SK-N-SH treated with all-trans-retinoic acid at 6 μM for 48 hours (cell line): Measurements from ENCODE around the gene MAML2.

Experiments
- ATAC-seq: fragments of 200-7000 bp; cut with Tn5 transposase; 3 replicates; pipeline ENCODE4 v1.9.1; 2020; ENCODE audit warnings: mild to moderate bottlenecking, moderate library complexity
- ARNTL ChIP-seq: fragments of 450-650 bp; formaldehyde crosslinking; IDR thresholded peaks from 2 replicates; pipeline ENCODE4 v1.5.0; 2020; ENCODE audit warnings: low read depth, mild to moderate bottlenecking, moderate library complexity, borderline replicate concordance
- BACH2 ChIP-seq: fragments of 250-450 bp; sonication (Bioruptor Pico); IDR thresholded peaks from 2 replicates; pipeline ENCODE4 v1.9.0; 2021; ENCODE audit warnings: mild to moderate bottlenecking, borderline replicate concordance
- ESRRG ChIP-seq: fragments of 250-450 bp; sonication (Bioruptor Pico); IDR thresholded peaks from 2 replicates; pipeline ENCODE4 v1.6.1; 2021; ENCODE audit warnings: mild to moderate bottlenecking
- GLIS3 ChIP-seq: fragments of 250-450 bp; sonication (Bioruptor Pico); IDR thresholded peaks from 2 replicates; pipeline ENCODE4 v1.5.0; 2020; ENCODE audit warnings: mild to moderate bottlenecking, moderate library complexity
- ISL1 ChIP-seq: fragments of 250-450 bp; sonication (Bioruptor Pico); IDR thresholded peaks from 2 replicates; pipeline ENCODE4 v2.1.2; 2022; ENCODE audit warnings: mild to moderate bottlenecking, moderate library complexity
- OSR1 ChIP-seq: fragments of 250-450 bp; sonication (Bioruptor Pico); IDR thresholded peaks from 2 replicates; pipeline ENCODE4 v1.8.0; 2022; ENCODE audit warnings: moderate library complexity, mild to moderate bottlenecking, inconsistent platforms
- PPARA ChIP-seq: fragments of 250-450 bp; sonication (Bioruptor Pico); IDR thresholded peaks from 2 replicates; pipeline ENCODE4 v1.5.0; 2020; ENCODE audit warnings: mild to moderate bottlenecking, borderline replicate concordance
- RARB ChIP-seq: fragments of 250-450 bp; sonication (Bioruptor Pico); IDR thresholded peaks from 2 replicates; pipeline ENCODE4 v1.8.0; 2021; ENCODE audit warnings: mild to moderate bottlenecking, moderate library complexity
- SNAI2 ChIP-seq: fragments of 250-450 bp; sonication (Bioruptor Pico); IDR thresholded peaks from 2 replicates; pipeline ENCODE4 v1.5.0; 2020; ENCODE audit warnings: mild to moderate bottlenecking, moderate library complexity
- TCF4 ChIP-seq: fragments of 250-450 bp; sonication (Bioruptor Pico); IDR thresholded peaks from 2 replicates; pipeline ENCODE4 v1.8.0; 2021; ENCODE audit warnings: mild to moderate bottlenecking, moderate library complexity, borderline replicate concordance
- TOX ChIP-seq: fragments of 250-450 bp; sonication (Bioruptor Pico); IDR thresholded peaks from 2 replicates; pipeline ENCODE4 v1.8.0; 2021; ENCODE audit warnings: mild to moderate bottlenecking, moderate library complexity, borderline replicate concordance
- ZC3H10 ChIP-seq: fragments of 250-450 bp; sonication (Bioruptor Pico); IDR thresholded peaks from 2 replicates; pipeline ENCODE4 v1.5.1; 2021; ENCODE audit warnings: mild to moderate bottlenecking, moderate library complexity
- ZFP3 ChIP-seq: fragments of 250-450 bp; sonication (Bioruptor Pico); IDR thresholded peaks from 2 replicates; pipeline ENCODE4 v1.5.0; 2020; ENCODE audit warnings: mild to moderate bottlenecking, moderate library complexity
- ZFP30 ChIP-seq: fragments of 450-650 bp; formaldehyde crosslinking; IDR thresholded peaks from 2 replicates; pipeline ENCODE4 v1.5.0; 2022; ENCODE audit warnings: mild to moderate bottlenecking, moderate library complexity
- ZNF70 ChIP-seq: fragments of 450-650 bp; formaldehyde crosslinking; IDR thresholded peaks from 2 replicates; pipeline ENCODE4 v1.5.0; 2020; ENCODE audit warnings: mild to moderate bottlenecking, moderate library complexity
- ZNF8 ChIP-seq: fragments of 450-650 bp; formaldehyde crosslinking; IDR thresholded peaks from 2 replicates; pipeline ENCODE4 v1.5.0; 2020; ENCODE audit warnings: mild to moderate bottlenecking, moderate library complexity
- TF ChIP-seq, protein P1 (sequence below): fragments of 250-450 bp; sonication (Bioruptor Pico); IDR thresholded peaks from 2 replicates; pipeline ENCODE4 v1.5.1; 2020; ENCODE audit warnings: low read depth, mild to moderate bottlenecking, moderate library complexity
- TF ChIP-seq, protein P2 (sequence below): fragments of 250-450 bp; sonication (Bioruptor Pico); IDR thresholded peaks from 2 replicates; pipeline ENCODE4 v1.5.0; 2020; ENCODE audit warnings: mild to moderate bottlenecking, moderate library complexity
- TF ChIP-seq, protein P3 (sequence below): fragments of 250-450 bp; sonication (Bioruptor Pico); IDR thresholded peaks from 2 replicates; pipeline ENCODE4 v1.5.1; 2021; ENCODE audit warnings: mild to moderate bottlenecking, moderate library complexity
- TF ChIP-seq, protein P4 (sequence below): fragments of 250-450 bp; sonication (Bioruptor Pico); IDR thresholded peaks from 2 replicates; pipeline ENCODE4 v1.8.0; 2021; ENCODE audit warnings: low read depth, mild to moderate bottlenecking, moderate library complexity, borderline replicate concordance
- TF ChIP-seq, protein P5 (sequence below): fragments of 250-450 bp; sonication (Bioruptor Pico); IDR thresholded peaks from 2 replicates; pipeline ENCODE4 v1.8.0; 2020; ENCODE audit warnings: mild to moderate bottlenecking, moderate library complexity, borderline replicate concordance

The MAML2 gene

DNA sequence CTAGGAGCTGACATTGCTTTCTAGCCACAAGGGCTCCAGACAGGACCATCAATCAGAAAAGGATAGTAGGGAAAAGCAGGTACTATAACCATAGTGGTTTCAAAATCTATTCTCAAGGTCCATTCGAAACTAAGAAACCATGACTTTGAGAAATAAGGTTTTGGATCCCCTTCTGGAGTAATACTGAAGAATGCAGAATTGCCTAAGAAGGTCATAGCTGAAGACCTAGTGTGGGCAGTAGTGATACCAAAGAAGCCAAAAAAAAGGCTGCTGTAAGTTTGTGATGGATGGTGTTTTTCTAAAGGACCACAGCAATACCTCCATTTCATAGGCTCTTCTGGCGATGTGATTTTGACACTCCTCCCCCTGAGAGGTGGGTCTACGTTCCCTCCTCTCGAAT, 163.1 kb downstream of the MAML2 start:
- no peak for TF ChIP-seq TOX (CRISPR knock-in tag)
- TF ChIP-seq ZNF70 (CRISPR knock-in tag) = no peak
- no peak for TF ChIP-seq RARB
- no peak for ATAC-seq

DNA sequence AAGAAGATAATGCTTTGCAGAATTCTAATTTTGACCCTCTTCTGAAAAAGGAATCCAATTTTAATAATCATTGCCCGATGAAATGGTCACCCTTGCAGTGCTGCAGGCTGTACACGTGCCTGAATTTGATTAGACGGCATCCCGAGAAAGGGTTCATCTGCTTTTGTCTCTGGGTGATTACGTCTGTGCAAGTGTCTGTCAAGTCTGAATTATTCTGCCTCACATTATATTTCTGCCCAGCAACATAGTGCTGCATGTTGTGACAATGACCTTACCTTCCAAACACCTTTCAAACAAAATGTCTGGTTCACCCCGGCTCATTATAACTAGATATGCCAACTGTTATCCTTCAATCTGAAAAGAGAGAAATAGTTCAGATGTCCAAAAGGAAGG, 164.1 kb downstream of the MAML2 start:
- TF ChIP-seq, protein P1, sequence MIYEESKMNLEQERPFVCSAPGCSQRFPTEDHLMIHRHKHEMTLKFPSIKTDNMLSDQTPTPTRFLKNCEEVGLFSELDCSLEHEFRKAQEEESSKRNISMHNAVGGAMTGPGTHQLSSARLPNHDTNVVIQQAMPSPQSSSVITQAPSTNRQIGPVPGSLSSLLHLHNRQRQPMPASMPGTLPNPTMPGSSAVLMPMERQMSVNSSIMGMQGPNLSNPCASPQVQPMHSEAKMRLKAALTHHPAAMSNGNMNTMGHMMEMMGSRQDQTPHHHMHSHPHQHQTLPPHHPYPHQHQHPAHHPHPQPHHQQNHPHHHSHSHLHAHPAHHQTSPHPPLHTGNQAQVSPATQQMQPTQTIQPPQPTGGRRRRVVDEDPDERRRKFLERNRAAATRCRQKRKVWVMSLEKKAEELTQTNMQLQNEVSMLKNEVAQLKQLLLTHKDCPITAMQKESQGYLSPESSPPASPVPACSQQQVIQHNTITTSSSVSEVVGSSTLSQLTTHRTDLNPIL (CRISPR knock-in tag) = no peak
- TF ChIP-seq SNAI2 (CRISPR knock-in tag) (no peak), ZFP3 (CRISPR knock-in tag) (no peak), PPARA (no peak), ISL1 (CRISPR knock-in tag) (no peak), OSR1 (CRISPR knock-in tag) (no peak), ARNTL (no peak), ZNF70 (CRISPR knock-in tag) (no peak), ZNF8 (CRISPR knock-in tag) (no peak)
- TF ChIP-seq, protein P2, sequence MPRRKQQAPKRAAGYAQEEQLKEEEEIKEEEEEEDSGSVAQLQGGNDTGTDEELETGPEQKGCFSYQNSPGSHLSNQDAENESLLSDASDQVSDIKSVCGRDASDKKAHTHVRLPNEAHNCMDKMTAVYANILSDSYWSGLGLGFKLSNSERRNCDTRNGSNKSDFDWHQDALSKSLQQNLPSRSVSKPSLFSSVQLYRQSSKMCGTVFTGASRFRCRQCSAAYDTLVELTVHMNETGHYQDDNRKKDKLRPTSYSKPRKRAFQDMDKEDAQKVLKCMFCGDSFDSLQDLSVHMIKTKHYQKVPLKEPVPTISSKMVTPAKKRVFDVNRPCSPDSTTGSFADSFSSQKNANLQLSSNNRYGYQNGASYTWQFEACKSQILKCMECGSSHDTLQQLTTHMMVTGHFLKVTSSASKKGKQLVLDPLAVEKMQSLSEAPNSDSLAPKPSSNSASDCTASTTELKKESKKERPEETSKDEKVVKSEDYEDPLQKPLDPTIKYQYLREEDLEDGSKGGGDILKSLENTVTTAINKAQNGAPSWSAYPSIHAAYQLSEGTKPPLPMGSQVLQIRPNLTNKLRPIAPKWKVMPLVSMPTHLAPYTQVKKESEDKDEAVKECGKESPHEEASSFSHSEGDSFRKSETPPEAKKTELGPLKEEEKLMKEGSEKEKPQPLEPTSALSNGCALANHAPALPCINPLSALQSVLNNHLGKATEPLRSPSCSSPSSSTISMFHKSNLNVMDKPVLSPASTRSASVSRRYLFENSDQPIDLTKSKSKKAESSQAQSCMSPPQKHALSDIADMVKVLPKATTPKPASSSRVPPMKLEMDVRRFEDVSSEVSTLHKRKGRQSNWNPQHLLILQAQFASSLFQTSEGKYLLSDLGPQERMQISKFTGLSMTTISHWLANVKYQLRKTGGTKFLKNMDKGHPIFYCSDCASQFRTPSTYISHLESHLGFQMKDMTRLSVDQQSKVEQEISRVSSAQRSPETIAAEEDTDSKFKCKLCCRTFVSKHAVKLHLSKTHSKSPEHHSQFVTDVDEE (CRISPR knock-in tag) = no peak
- TF ChIP-seq, protein P3, sequence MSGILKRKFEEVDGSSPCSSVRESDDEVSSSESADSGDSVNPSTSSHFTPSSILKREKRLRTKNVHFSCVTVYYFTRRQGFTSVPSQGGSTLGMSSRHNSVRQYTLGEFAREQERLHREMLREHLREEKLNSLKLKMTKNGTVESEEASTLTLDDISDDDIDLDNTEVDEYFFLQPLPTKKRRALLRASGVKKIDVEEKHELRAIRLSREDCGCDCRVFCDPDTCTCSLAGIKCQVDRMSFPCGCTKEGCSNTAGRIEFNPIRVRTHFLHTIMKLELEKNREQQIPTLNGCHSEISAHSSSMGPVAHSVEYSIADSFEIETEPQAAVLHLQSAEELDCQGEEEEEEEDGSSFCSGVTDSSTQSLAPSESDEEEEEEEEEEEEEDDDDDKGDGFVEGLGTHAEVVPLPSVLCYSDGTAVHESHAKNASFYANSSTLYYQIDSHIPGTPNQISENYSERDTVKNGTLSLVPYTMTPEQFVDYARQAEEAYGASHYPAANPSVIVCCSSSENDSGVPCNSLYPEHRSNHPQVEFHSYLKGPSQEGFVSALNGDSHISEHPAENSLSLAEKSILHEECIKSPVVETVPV (CRISPR knock-in tag) = no peak
- TF ChIP-seq, all 23 proteins: peak for 0
- ATAC-seq = no peak

DNA sequence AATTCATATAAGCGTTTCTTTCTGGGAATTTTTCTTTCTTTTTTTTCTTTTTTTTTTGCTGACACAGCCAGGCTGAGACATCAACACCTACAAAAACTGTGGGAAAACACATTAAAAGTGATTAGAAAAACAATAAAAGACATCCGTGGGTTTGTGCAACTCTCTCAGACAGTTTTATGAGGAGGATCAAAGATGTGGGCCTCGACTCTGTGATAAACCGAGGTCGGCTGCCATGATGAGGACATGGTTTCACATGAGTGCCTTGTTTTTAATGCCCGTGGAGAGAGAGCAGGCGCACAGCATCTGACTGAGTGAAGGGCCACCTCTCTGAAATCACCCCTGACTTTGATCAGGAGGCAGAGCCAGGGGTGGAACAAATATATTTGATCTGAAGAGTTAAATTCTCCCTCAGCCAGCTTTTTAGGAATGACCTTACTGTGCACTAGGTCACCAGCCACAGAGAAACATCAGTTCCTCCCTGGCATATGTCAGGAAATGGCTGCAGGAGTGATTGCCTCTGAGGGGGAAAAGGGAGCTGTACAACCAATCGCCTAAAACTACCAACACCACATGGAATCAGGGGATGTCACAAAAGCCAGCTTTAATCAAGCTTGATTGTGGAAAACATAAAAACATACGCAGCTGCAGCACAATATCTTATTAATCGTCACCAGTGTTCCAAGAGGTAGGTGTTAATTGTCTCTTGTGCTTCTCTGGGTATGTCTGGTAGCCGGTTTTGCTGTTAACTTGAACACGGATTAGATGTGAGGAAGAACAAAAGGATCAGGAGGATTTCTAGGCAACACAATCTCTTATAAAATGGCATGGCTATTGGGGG, 164.7 kb downstream of the MAML2 start:
- ATAC-seq = no peak
- TF ChIP-seq SNAI2 (CRISPR knock-in tag) = no peak
- TF ChIP-seq ZNF70 (CRISPR knock-in tag) = no peak
- no peak for TF ChIP-seq RARB
- TF ChIP-seq, protein P4, sequence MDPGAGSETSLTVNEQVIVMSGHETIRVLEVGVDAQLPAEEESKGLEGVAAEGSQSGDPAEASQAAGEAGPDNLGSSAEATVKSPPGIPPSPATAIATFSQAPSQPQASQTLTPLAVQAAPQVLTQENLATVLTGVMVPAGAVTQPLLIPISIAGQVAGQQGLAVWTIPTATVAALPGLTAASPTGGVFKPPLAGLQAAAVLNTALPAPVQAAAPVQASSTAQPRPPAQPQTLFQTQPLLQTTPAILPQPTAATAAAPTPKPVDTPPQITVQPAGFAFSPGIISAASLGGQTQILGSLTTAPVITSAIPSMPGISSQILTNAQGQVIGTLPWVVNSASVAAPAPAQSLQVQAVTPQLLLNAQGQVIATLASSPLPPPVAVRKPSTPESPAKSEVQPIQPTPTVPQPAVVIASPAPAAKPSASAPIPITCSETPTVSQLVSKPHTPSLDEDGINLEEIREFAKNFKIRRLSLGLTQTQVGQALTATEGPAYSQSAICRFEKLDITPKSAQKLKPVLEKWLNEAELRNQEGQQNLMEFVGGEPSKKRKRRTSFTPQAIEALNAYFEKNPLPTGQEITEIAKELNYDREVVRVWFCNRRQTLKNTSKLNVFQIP (CRISPR knock-in tag) = no peak
- TF ChIP-seq ZFP30 (CRISPR knock-in tag) = no peak
- no peak for TF ChIP-seq TOX (CRISPR knock-in tag)
- TF ChIP-seq, protein P3 (CRISPR knock-in tag) = no peak
- TF ChIP-seq ARNTL = no peak
- TF ChIP-seq ESRRG (CRISPR knock-in tag) = no peak
- TF ChIP-seq ZC3H10 (CRISPR knock-in tag) = no peak
- TF ChIP-seq BACH2 (CRISPR knock-in tag) = no peak
- no peak for TF ChIP-seq ZFP3 (CRISPR knock-in tag)
- no peak for TF ChIP-seq ZNF8 (CRISPR knock-in tag)
- TF ChIP-seq, protein P5, sequence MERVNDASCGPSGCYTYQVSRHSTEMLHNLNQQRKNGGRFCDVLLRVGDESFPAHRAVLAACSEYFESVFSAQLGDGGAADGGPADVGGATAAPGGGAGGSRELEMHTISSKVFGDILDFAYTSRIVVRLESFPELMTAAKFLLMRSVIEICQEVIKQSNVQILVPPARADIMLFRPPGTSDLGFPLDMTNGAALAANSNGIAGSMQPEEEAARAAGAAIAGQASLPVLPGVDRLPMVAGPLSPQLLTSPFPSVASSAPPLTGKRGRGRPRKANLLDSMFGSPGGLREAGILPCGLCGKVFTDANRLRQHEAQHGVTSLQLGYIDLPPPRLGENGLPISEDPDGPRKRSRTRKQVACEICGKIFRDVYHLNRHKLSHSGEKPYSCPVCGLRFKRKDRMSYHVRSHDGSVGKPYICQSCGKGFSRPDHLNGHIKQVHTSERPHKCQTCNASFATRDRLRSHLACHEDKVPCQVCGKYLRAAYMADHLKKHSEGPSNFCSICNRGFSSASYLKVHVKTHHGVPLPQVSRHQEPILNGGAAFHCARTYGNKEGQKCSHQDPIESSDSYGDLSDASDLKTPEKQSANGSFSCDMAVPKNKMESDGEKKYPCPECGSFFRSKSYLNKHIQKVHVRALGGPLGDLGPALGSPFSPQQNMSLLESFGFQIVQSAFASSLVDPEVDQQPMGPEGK (CRISPR knock-in tag) = no peak
- TF ChIP-seq, protein P1 (CRISPR knock-in tag) = no peak
- no peak for TF ChIP-seq OSR1 (CRISPR knock-in tag)
- no peak for TF ChIP-seq PPARA
- TF ChIP-seq GLIS3 = no peak
- TF ChIP-seq TCF4 (CRISPR knock-in tag) = no peak
